ENCODE data around the gene KCNAB2. TPM values are rescaled to one million over a fixed set of nuclear protein-coding genes. Genes with fewer than 3 reads are reported as not detected.

KCNAB2 gene
- total RNA-seq, 2 donors from 2014 or later: 2.0 to 5.5 TPM

- WGBS: 81% methylated on average over 14 of the region's 14 CpGs
- TF ChIP-seq POLR2A (IDR thresholded peaks at IDR 0.05) (no peak), CTCF (IDR thresholded peaks at IDR 0.05) (no peak), POLR2AphosphoS5 (IDR thresholded peaks at IDR 0.05) (no peak)
Measured at GRCh38 chr1:6113745-6114144, 68.1 kb downstream of the KCNAB2 start.

DNA sequence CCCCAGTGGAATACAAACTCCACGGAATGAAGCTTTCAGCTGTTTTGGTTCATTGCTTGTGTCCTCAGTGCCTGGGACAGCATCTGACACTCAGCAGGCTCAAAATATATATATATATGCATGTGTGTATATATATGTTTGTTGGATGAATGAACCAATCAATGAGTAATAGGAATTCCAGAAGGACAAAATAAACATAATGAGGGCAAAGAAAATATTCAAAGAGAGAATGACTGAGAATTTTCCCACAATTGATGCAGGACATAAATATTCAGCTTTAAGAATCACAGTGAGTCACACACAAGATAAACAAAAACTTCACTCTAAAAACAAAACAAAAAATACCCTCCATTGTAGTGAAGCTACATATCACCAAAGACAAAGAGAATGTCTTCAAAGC is 70.4 kb downstream of the KCNAB2 start:
- DNase-seq (ENCODE audit: low spot score): no peak
- TF ChIP-seq CTCF (IDR thresholded peaks at IDR 0.05) (no peak), POLR2AphosphoS5 (IDR thresholded peaks at IDR 0.05) (no peak), POLR2A (IDR thresholded peaks at IDR 0.05) (no peak)
- intact Hi-C loops (cut with DNase I): no loop called here
- Histone ChIP-seq H3K36me3 (no peaks in the 10 kb centered on the region), H3K27me3 (replicated peaks; ENCODE audit: insufficient read depth) (no peaks in the 10 kb centered on the region), H3K4me3 (no peak overlapping the region), H3K27ac (no peak overlapping the region), H3K9me3 (no peaks in the 10 kb centered on the region), H3K4me1 (replicated peaks) (no peaks in the 10 kb centered on the region)
- WGBS: 44% methylated on average over 1 of the region's 1 CpG

More at GRCh38 chr1:6113745-6114144, 68.1 kb downstream of the KCNAB2 start:
- intact Hi-C loops (cut with DNase I): no loop called here
- no peak overlapping the region for H3K4me3 ChIP-seq
- no peaks in the 10 kb centered on the region for H3K36me3 ChIP-seq
- H3K27me3 ChIP-seq (replicated peaks; ENCODE audit: insufficient read depth): no peaks in the 10 kb centered on the region
- DNase-seq (ENCODE audit: low spot score): no peak
- no peaks in the 10 kb centered on the region for H3K4me1 ChIP-seq (replicated peaks)
- no peaks in the 10 kb centered on the region for H3K9me3 ChIP-seq
- no peak overlapping the region for H3K27ac ChIP-seq

GRCh38 chr1:6117064-6117463 is 71.4 kb downstream of the KCNAB2 start:
- Histone ChIP-seq H3K27ac (no peak overlapping the region), H3K4me1 (replicated peaks) (no peaks in the 10 kb centered on the region), H3K27me3 (replicated peaks; ENCODE audit: insufficient read depth) (no peaks in the 10 kb centered on the region), H3K9me3 (no peaks in the 10 kb centered on the region), H3K36me3 (no peaks in the 10 kb centered on the region), H3K4me3 (no peak overlapping the region)
- intact Hi-C loops (cut with DNase I): no loop called here
- no peak for DNase-seq (ENCODE audit: low spot score)
- WGBS: 70% methylated on average over 2 of the region's 2 CpGs
- TF ChIP-seq CTCF (IDR thresholded peaks at IDR 0.05) (no peak), POLR2AphosphoS5 (IDR thresholded peaks at IDR 0.05) (no peak), POLR2A (IDR thresholded peaks at IDR 0.05) (no peak)

DNA sequence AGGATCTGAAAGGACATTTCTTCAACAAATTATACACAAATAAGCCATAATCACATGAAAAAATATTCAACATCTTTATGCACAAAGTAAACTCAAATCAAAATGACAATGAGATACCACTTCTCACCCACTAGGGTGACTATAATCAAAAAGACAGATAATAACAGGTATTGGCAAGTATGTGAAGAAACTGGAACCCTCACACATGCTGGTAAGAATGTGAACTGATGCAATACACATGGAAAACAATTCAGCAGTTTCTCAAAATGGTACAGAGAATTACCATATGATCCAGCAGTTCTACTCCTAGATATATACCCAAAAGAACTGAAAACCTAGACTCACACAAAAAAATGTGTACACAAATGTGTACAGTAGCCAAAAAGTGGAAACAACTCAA is 71.9 kb downstream of the KCNAB2 start:
- Histone ChIP-seq H3K4me1 (replicated peaks) (no peaks in the 10 kb centered on the region), H3K36me3 (no peaks in the 10 kb centered on the region), H3K9me3 (no peaks in the 10 kb centered on the region), H3K27ac (no peak overlapping the region), H3K27me3 (replicated peaks; ENCODE audit: insufficient read depth) (no peaks in the 10 kb centered on the region), H3K4me3 (no peak overlapping the region)
- no peak for DNase-seq (ENCODE audit: low spot score)
- intact Hi-C loops (cut with DNase I): no loop called here
- TF ChIP-seq POLR2AphosphoS5 (IDR thresholded peaks at IDR 0.05) (no peak), CTCF (IDR thresholded peaks at IDR 0.05) (no peak), POLR2A (IDR thresholded peaks at IDR 0.05) (no peak)

GRCh38 chr1:6118415-6118814 is 72.7 kb downstream of the KCNAB2 start:
- WGBS: 81% methylated on average over 3 of the region's 3 CpGs
- H3K4me3 ChIP-seq: no peak overlapping the region
- H3K9me3 ChIP-seq: no peaks in the 10 kb centered on the region
- intact Hi-C loops (cut with DNase I): no loop called here
- H3K36me3 ChIP-seq: no peaks in the 10 kb centered on the region
- H3K27ac ChIP-seq: no peak overlapping the region
- H3K4me1 ChIP-seq (replicated peaks): no peaks in the 10 kb centered on the region
- no peaks in the 10 kb centered on the region for H3K27me3 ChIP-seq (replicated peaks; ENCODE audit: insufficient read depth)
- DNase-seq (ENCODE audit: low spot score): no peak
- TF ChIP-seq CTCF (IDR thresholded peaks at IDR 0.05): no peak
- TF ChIP-seq POLR2AphosphoS5 (IDR thresholded peaks at IDR 0.05): no peak
- TF ChIP-seq POLR2A (IDR thresholded peaks at IDR 0.05): no peak

Measured in prostate gland (tissue), 2 donors.